Glutamatergic neuron (in vitro differentiated cells): ENCODE measurements around the gene MYO1E. TPM values are rescaled to one million over a fixed set of nuclear protein-coding genes. Genes with fewer than 3 reads are reported as not detected.
"Not testable (repeated sequence)": the region's sequence is repeated elsewhere in the genome, so short reads cannot be mapped to it uniquely, and the experiment has no call there.

Experiments used
- DNase-seq: peaks from one replicate; pipeline ENCODE4 v3.0.0; 2022
- H3K27ac Mint-ChIP-seq: one replicate; pipeline ENCODE4 v1.8.0; 2020; ENCODE audit warnings: mild to moderate bottlenecking, mixed read lengths, inconsistent platforms; ENCODE audit not compliant: unreplicated experiment
- H3K27me3 Mint-ChIP-seq: one replicate; pipeline ENCODE4 v1.8.0; 2020; ENCODE audit warnings: mild to moderate bottlenecking, moderate library complexity, mixed read lengths, inconsistent platforms; ENCODE audit not compliant: unreplicated experiment
- H3K36me3 Mint-ChIP-seq: one replicate; pipeline ENCODE4 v1.8.0; 2020; ENCODE audit warnings: mild to moderate bottlenecking, mixed read lengths, inconsistent platforms; ENCODE audit not compliant: unreplicated experiment
- H3K4me1 Mint-ChIP-seq: one replicate; pipeline ENCODE4 v1.8.0; 2020; ENCODE audit warnings: mild to moderate bottlenecking, low read depth, mixed read lengths, inconsistent platforms; ENCODE audit not compliant: unreplicated experiment
- H3K4me3 Mint-ChIP-seq: one replicate; pipeline ENCODE4 v1.8.0; 2020; ENCODE audit warnings: mild to moderate bottlenecking, mixed read lengths, inconsistent platforms; ENCODE audit not compliant: unreplicated experiment
- H3K9me3 Mint-ChIP-seq: one replicate; pipeline ENCODE4 v1.8.0; 2020; ENCODE audit warnings: mild to moderate bottlenecking, moderate library complexity, mixed read lengths, inconsistent platforms; ENCODE audit not compliant: unreplicated experiment
- total RNA-seq: library from RNA; stranded (reverse); fragmentation: NEBNext Ultra II Directional; extraction: Animal tissue kit (Norgen Biotek cat#: 25700); gene quantifications from one replicate; pipeline ENCODE4 v1.2.1, GENCODE V29; 2021; ENCODE audit not compliant: unreplicated experiment
- TF ChIP-seq, protein P1 (sequence below): fragments of 200-600 bp; sonication (generic); IDR thresholded peaks from one replicate; pipeline ENCODE4 v1.5.0; 2021; ENCODE audit not compliant: partially characterized antibody, unreplicated experiment

MYO1E gene
- total RNA-seq, 1 donor from 2014 or later: 7.9 TPM

DNA sequence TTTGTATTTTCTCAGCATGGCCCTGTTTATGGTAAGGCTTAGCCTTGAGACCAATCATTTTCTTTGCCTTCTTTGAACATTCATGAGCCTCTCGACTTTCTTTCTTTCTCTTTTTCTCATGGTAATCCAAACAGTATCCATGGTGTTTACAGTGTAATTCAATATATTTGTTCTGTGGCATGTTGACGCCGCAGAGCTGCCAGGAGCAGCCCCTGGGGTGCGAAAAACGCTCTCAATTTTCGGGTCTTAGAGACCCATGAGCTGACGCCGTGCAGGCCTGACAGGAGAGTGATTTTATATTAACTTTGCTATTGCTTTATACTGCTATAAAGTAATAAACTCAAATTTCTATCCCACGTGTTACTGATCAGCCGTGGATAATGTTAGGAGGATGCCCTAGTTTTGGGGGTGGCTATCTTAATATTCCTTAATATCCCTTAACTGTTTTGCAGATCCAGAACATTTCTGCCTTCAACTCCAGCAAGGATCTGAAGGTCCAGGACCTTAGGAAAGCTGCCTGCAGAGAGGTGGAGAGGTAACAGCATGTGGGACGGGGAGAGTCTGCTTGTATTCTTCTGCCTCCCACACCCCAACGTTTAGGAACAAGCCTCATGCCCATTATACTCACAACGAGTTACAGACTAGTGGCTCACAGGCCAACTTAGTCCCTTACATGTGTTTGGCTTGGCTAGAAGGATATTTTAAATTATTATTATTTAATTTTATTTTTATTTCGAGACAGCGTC lies 29.3 kb upstream of the MYO1E start:
- no peaks in the 10 kb centered on the region for H3K4me1 Mint-ChIP-seq
- TF ChIP-seq, protein P1, sequence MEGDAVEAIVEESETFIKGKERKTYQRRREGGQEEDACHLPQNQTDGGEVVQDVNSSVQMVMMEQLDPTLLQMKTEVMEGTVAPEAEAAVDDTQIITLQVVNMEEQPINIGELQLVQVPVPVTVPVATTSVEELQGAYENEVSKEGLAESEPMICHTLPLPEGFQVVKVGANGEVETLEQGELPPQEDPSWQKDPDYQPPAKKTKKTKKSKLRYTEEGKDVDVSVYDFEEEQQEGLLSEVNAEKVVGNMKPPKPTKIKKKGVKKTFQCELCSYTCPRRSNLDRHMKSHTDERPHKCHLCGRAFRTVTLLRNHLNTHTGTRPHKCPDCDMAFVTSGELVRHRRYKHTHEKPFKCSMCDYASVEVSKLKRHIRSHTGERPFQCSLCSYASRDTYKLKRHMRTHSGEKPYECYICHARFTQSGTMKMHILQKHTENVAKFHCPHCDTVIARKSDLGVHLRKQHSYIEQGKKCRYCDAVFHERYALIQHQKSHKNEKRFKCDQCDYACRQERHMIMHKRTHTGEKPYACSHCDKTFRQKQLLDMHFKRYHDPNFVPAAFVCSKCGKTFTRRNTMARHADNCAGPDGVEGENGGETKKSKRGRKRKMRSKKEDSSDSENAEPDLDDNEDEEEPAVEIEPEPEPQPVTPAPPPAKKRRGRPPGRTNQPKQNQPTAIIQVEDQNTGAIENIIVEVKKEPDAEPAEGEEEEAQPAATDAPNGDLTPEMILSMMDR: no peak
- H3K36me3 Mint-ChIP-seq: peaks cover 3% of the 10 kb centered on the region
- H3K4me3 Mint-ChIP-seq: no peak overlapping the region
- peaks cover 7% of the 10 kb centered on the region for H3K27me3 Mint-ChIP-seq
- no peak overlapping the region for H3K27ac Mint-ChIP-seq
- no peaks in the 10 kb centered on the region for H3K9me3 Mint-ChIP-seq
- no peak for DNase-seq

DNA sequence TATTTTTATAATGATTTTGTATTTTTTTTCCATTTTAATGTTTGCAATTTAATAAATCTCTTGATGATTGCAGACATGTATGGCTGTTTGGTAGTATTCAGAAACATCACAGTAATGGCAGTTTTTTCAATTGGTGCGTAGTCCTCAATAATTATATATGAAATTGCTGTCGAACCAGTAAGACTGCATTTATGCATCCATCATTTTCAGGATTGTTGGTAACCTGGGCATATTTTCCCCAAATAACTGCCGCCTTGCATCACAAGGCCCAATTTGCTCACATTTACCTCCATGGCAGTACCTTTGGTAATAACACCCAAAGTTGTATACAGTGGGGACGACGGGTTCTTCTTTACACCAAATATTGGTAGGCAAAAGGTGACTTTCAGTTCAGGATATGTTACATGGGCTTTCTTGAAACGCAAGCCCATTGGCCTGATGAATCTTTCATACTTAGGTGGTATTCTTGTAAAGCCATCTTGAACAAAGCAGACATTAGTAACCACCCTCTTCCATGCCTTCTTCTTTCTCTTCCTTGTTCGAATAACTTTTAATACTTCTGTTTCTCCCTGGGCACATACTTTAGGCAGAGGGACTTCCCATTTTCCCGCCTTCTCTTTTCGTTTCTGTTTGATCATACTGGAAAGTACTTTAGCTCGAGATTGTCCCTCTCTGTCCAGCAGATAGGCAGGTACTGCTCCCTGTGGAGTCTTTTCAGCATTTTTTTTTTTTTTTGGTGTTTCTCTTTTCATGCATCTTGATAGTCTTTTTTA lies 28.6 kb upstream of the MYO1E start:
- not testable (repeated sequence) for H3K4me1 Mint-ChIP-seq, H3K9me3 Mint-ChIP-seq, H3K36me3 Mint-ChIP-seq, DNase-seq, H3K27ac Mint-ChIP-seq, H3K4me3 Mint-ChIP-seq, H3K27me3 Mint-ChIP-seq

DNA sequence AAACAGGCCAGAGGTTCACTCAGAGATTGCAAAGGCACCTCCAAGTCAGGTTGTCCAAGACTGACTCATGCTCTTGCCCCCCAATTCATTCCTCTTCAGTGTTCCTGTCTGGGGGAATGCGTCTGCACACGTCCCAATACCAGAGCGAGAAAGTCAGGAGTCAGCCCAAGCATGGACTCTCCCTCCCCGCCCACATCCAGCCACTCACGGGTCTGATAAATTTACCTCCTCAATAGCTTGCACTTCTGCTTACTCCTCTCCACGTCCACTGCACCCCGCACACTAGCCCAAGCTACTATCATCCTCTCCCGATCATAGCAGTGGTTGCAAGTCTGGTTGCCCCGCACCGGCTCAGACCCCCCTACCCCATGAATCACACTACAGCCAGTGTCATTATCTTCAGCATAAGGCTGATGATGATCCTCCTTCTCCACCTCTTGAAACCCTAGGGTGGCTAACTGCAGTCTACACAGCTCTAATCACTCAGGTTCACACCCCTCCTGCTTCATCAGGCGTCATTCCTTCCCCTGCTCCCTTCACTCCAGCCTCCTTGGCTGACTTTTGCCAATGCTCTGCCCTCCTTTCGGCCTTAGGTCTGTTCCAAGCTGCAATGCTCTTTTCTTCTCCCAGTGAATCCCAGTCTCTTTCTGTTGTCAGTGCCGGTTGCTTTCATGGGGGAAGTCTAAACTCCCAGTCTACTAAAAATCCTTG lies 27.6 kb upstream of the MYO1E start:
- Mint-ChIP-seq H3K27ac (no peak overlapping the region), H3K27me3 (peaks cover 7% of the 10 kb centered on the region)

DNA sequence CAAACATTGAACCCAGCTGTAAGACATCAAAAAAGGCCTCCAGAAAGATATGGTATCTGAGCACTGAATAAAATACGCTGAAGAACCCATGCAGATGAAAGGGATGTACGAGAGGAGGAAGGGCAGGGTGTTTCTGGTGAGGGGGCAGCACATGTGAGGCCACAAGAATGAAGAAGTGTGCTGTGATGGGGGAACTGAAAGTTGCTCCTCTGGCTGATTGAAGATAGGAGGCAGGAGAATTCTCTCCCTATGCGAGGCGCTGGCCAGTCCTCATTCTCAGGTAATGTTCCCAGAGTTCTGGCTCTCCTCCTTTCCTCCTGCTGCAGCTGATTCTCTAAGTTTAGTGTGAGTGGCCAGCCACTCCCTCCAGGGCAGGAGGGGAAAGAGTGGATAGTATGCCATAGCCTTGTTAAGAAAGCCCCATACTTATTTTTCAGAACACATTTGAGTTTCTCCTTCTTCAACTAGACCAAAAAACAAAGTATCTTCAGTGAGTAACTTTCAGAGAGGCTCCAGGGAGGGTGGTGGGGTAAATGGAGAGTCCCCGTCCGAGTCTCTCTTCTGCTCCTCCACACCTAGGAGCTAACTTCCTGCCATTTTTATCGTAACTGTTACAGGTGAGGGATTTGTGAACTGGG lies 26.9 kb upstream of the MYO1E start:
- DNase-seq: no peak
- Mint-ChIP-seq H3K36me3 (no peaks in the 10 kb centered on the region), H3K27ac (no peak overlapping the region), H3K4me1 (no peaks in the 10 kb centered on the region), H3K4me3 (no peak overlapping the region), H3K27me3 (peaks cover 4% of the 10 kb centered on the region), H3K9me3 (no peaks in the 10 kb centered on the region)
- TF ChIP-seq, protein P1: no peak

More for the DNA sequence above, 27.6 kb upstream of the MYO1E start:
- no peaks in the 10 kb centered on the region for H3K36me3 Mint-ChIP-seq
- no peaks in the 10 kb centered on the region for H3K9me3 Mint-ChIP-seq
- DNase-seq: no peak
- TF ChIP-seq, protein P1: no peak
- H3K4me1 Mint-ChIP-seq: no peaks in the 10 kb centered on the region
- H3K4me3 Mint-ChIP-seq: no peak overlapping the region

DNA sequence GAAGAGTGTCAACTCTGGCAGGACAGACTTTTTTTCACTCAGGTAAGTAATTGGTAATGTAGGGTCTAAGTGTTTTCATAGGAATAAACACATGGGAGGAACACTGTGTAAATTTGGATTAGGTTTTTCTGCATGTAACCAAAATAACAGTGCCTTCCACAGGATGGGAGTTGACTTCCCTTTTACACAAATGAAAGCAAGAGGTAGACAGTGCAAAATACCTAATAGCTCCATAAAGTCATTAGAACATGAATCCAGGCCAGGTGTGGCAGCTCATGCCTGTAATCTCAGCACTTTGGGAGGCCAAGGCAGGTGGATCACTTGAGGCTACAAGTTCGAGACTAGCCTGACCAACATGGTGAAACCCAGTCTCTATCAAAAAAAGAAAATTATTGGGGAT lies 25.5 kb upstream of the MYO1E start:
- H3K9me3 Mint-ChIP-seq: no peaks in the 10 kb centered on the region
- H3K27ac Mint-ChIP-seq: no peak overlapping the region
- H3K36me3 Mint-ChIP-seq: no peaks in the 10 kb centered on the region
- H3K27me3 Mint-ChIP-seq: peaks cover 4% of the 10 kb centered on the region
- H3K4me3 Mint-ChIP-seq: no peak overlapping the region
- no peaks in the 10 kb centered on the region for H3K4me1 Mint-ChIP-seq
- no peak for DNase-seq
- TF ChIP-seq, protein P1: no peak
